ENCODE data around the gene ASPHD1. TPM values are rescaled to one million over a fixed set of nuclear protein-coding genes. Genes with fewer than 3 reads are reported as not detected.

Gene ASPHD1
- total RNA-seq, 6 experiments from 2014 or later = 5.1 to 15.9 (median 14.1) TPM

- no peaks in the 10 kb centered on the region; the same call in 1 of the 2 replicates for H3K36me3 Mint-ChIP-seq (ENCODE audit: low read depth)
- peaks cover 24% of the 10 kb centered on the region for H3K4me1 Mint-ChIP-seq (ENCODE audit: low read depth)
- no peak for TF ChIP-seq CTCF (IDR thresholded peaks at IDR 0.05)
- no peak for DNase-seq
- H3K27ac Mint-ChIP-seq = no peak overlapping the region
- peaks cover 2% of the 10 kb centered on the region; the same call in 1 of the 2 replicates for H3K27me3 Mint-ChIP-seq (ENCODE audit: insufficient read depth)
- H3K4me3 Mint-ChIP-seq = no peak overlapping the region
- H3K9me3 Mint-ChIP-seq = no peaks in the 10 kb centered on the region
Observed at GRCh38 chr16:29940656-29941055, 40.4 kb downstream of the ASPHD1 start.

- Mint-ChIP-seq H3K27ac (peak overlapping the region; percentile 95), H3K9me3 (no peaks in the 10 kb centered on the region), H3K36me3 (ENCODE audit: low read depth) (no peaks in the 10 kb centered on the region; the same call in 1 of the 2 replicates), H3K4me3 (peak overlapping the region; percentile 68), H3K27me3 (ENCODE audit: insufficient read depth) (peaks cover 2% of the 10 kb centered on the region; the same call in 1 of the 2 replicates), H3K4me1 (ENCODE audit: low read depth) (peaks cover 24% of the 10 kb centered on the region)
- peak; percentile 69 for TF ChIP-seq CTCF (IDR thresholded peaks at IDR 0.05)
- peak; percentile 99 for DNase-seq
Observed at GRCh38 chr16:29943846-29944799, 43.8 kb downstream of the ASPHD1 start.

- H3K4me1 Mint-ChIP-seq (ENCODE audit: low read depth) = peaks cover 20% of the 10 kb centered on the region
- no peak overlapping the region for H3K27ac Mint-ChIP-seq
- no peak for TF ChIP-seq CTCF (IDR thresholded peaks at IDR 0.05)
- peaks cover 2% of the 10 kb centered on the region for H3K27me3 Mint-ChIP-seq (ENCODE audit: insufficient read depth)
- H3K9me3 Mint-ChIP-seq = peaks cover 4% of the 10 kb centered on the region
- DNase-seq = no peak
- no peaks in the 10 kb centered on the region; the same call in 1 of the 2 replicates for H3K36me3 Mint-ChIP-seq (ENCODE audit: low read depth)
- no peak overlapping the region for H3K4me3 Mint-ChIP-seq
Observed at GRCh38 chr16:29947897-29948296, 47.6 kb downstream of the ASPHD1 start.

- no peak for TF ChIP-seq CTCF (IDR thresholded peaks at IDR 0.05)
- no peaks in the 10 kb centered on the region; the same call in 1 of the 2 replicates for H3K36me3 Mint-ChIP-seq (ENCODE audit: low read depth)
- peaks cover 4% of the 10 kb centered on the region for H3K9me3 Mint-ChIP-seq
- no peak for DNase-seq
- peaks cover 2% of the 10 kb centered on the region for H3K27me3 Mint-ChIP-seq (ENCODE audit: insufficient read depth)
- H3K4me3 Mint-ChIP-seq = no peak overlapping the region
- H3K27ac Mint-ChIP-seq = no peak overlapping the region
- no peaks in the 10 kb centered on the region for H3K4me1 Mint-ChIP-seq (ENCODE audit: low read depth)
Observed at GRCh38 chr16:29950806-29951461, 50.6 kb downstream of the ASPHD1 start.

GRCh38 chr16:29951625-29952365 lies 51.5 kb downstream of the ASPHD1 start:
- no peak overlapping the region for H3K27ac Mint-ChIP-seq
- H3K27me3 Mint-ChIP-seq (ENCODE audit: insufficient read depth) = peaks cover 2% of the 10 kb centered on the region
- no peak overlapping the region for H3K4me3 Mint-ChIP-seq
- H3K9me3 Mint-ChIP-seq = peaks cover 4% of the 10 kb centered on the region
- H3K36me3 Mint-ChIP-seq (ENCODE audit: low read depth) = no peaks in the 10 kb centered on the region; the same call in 1 of the 2 replicates
- H3K4me1 Mint-ChIP-seq (ENCODE audit: low read depth) = no peaks in the 10 kb centered on the region
- peak; percentile 4; the same call in 1 of the 2 replicates for TF ChIP-seq CTCF (IDR thresholded peaks at IDR 0.05)
- DNase-seq = no peak
